CD4-positive, alpha-beta T cell treated with Interleukin-1 beta for 1 hour (primary cell): ENCODE measurements around the gene PSG1.
"Not testable (repeated sequence)": the region's sequence is repeated elsewhere in the genome, so short reads cannot be mapped to it uniquely, and the experiment has no call there.

Experiments used
- DNase-seq, 2 donors: peaks; one replicate each; pipeline ENCODE4 v3.0.0-alpha.2; 2020 to 2022

Gene PSG1

GRCh38 chr19:42880621-42881020, 1.1 kb upstream of the PSG1 start:
- DNase-seq, result not testable (repeated sequence)

- DNase-seq, result not testable (repeated sequence)
Observed at GRCh38 chr19:42876596-42876995, 2.9 kb downstream of the PSG1 start.

GRCh38 chr19:42875881-42876280, 3.6 kb downstream of the PSG1 start:
- not testable (repeated sequence) for DNase-seq

GRCh38 chr19:42874901-42875813, 4.4 kb downstream of the PSG1 start:
- not testable (repeated sequence) for DNase-seq

GRCh38 chr19:42874136-42874535, 5.4 kb downstream of the PSG1 start:
- DNase-seq, result not testable (repeated sequence)

GRCh38 chr19:42872608-42873007, 6.9 kb downstream of the PSG1 start:
- no peak for DNase-seq

GRCh38 chr19:42857544-42857867, 22.0 kb downstream of the PSG1 start:
- no peak for DNase-seq

GRCh38 chr19:42856866-42857543, 22.5 kb downstream of the PSG1 start:
- DNase-seq, result peak in 1 of 2 donors; percentile 1

GRCh38 chr19:42854745-42855144, 24.8 kb downstream of the PSG1 start:
- DNase-seq, result not testable (repeated sequence)

GRCh38 chr19:42853231-42853630, 26.3 kb downstream of the PSG1 start:
- DNase-seq, result not testable (repeated sequence)

GRCh38 chr19:42852821-42853220, 26.7 kb downstream of the PSG1 start:
- not testable (repeated sequence) for DNase-seq

- not testable (repeated sequence) for DNase-seq
Observed at GRCh38 chr19:42851718-42852280, 27.7 kb downstream of the PSG1 start.

- no peak for DNase-seq
Observed at GRCh38 chr19:42850981-42851717, 28.4 kb downstream of the PSG1 start.

GRCh38 chr19:42846597-42846996, 32.9 kb downstream of the PSG1 start:
- DNase-seq, result no peak

GRCh38 chr19:42843631-42844030, 35.9 kb downstream of the PSG1 start:
- not testable (repeated sequence) for DNase-seq

GRCh38 chr19:42832746-42833442, 46.6 kb downstream of the PSG1 start:
- DNase-seq, result not testable (repeated sequence)

- not testable (repeated sequence) for DNase-seq
Observed at GRCh38 chr19:42832023-42832680, 47.4 kb downstream of the PSG1 start.

- DNase-seq, result no peak
Observed at GRCh38 chr19:42831221-42832019, 48.1 kb downstream of the PSG1 start.

- not testable (repeated sequence) for DNase-seq
Observed at GRCh38 chr19:42821306-42821977, 58.1 kb downstream of the PSG1 start.

- DNase-seq, result not testable (repeated sequence)
Observed at GRCh38 chr19:42819960-42820650, 59.4 kb downstream of the PSG1 start.
